NCI-H748 treated with DMSO at 0.1 percent for 48 hours (cell line): ENCODE results near the gene SLC39A6.
"Not testable (repeated sequence)": the region's sequence is repeated elsewhere in the genome, so short reads cannot be mapped to it uniquely, and the experiment has no call there.

ENCODE experiments used
- DNase-seq: peaks from one replicate; lab custom pipeline; 2025; lab: John Stamatoyannopoulos, UW

The SLC39A6 gene

GRCh38 chr18:36129300-36130038, at the start of gene SLC39A6, which contains the start of gene ELP2:
TSS of gene SLC39A6 (minus strand) at chr18:36129340. CDS start at chr18:36127007, 2,333 bp downstream.
TSS of gene ELP2 (plus strand) at chr18:36129899. CDS start at chr18:36129934, 35 bp downstream.
- DNase-seq, result peak; percentile 84

GRCh38 chr18:36177913-36178312, 48.8 kb upstream of the SLC39A6 start:
- no peak for DNase-seq

- DNase-seq, result no peak
Observed at GRCh38 chr18:36176711-36177110, 47.6 kb upstream of the SLC39A6 start.

GRCh38 chr18:36176177-36176584, 47.0 kb upstream of the SLC39A6 start:
- DNase-seq, result no peak

GRCh38 chr18:36175481-36175880, 46.3 kb upstream of the SLC39A6 start:
- no peak for DNase-seq

- no peak for DNase-seq
Observed at GRCh38 chr18:36169938-36170337, 40.8 kb upstream of the SLC39A6 start.

GRCh38 chr18:36168296-36168695, 39.2 kb upstream of the SLC39A6 start:
- not testable (repeated sequence) for DNase-seq

GRCh38 chr18:36167692-36168218, 38.6 kb upstream of the SLC39A6 start:
- DNase-seq, result no peak

GRCh38 chr18:36162981-36163380, 33.8 kb upstream of the SLC39A6 start:
- DNase-seq, result no peak

- no peak for DNase-seq
Observed at GRCh38 chr18:36160959-36161371, 31.8 kb upstream of the SLC39A6 start.

- no peak for DNase-seq
Observed at GRCh38 chr18:36158266-36158867, 29.2 kb upstream of the SLC39A6 start.

- DNase-seq, result no peak
Observed at GRCh38 chr18:36157441-36157840, 28.3 kb upstream of the SLC39A6 start.

GRCh38 chr18:36155851-36156757, 27.0 kb upstream of the SLC39A6 start:
- DNase-seq, result no peak

GRCh38 chr18:36153771-36154170, 24.6 kb upstream of the SLC39A6 start:
- DNase-seq, result no peak

- no peak for DNase-seq
Observed at GRCh38 chr18:36153203-36153602, 24.1 kb upstream of the SLC39A6 start.

- DNase-seq, result no peak
Observed at GRCh38 chr18:36152781-36153180, 23.6 kb upstream of the SLC39A6 start.

- DNase-seq, result no peak
Observed at GRCh38 chr18:36149514-36150289, 20.6 kb upstream of the SLC39A6 start.

- no peak for DNase-seq
Observed at GRCh38 chr18:36143391-36143790, 14.3 kb upstream of the SLC39A6 start.

GRCh38 chr18:36142751-36143150, 13.6 kb upstream of the SLC39A6 start:
- DNase-seq, result no peak

GRCh38 chr18:36141576-36141975, 12.4 kb upstream of the SLC39A6 start:
- DNase-seq, result no peak

- no peak for DNase-seq
Observed at GRCh38 chr18:36139245-36139644, 10.1 kb upstream of the SLC39A6 start.
